GM19043 (cell line): Measurements from ENCODE around the gene CXorf65.

Source experiments
- ATAC-seq: cut with Tn5 transposase; IDR thresholded peaks from one replicate; pipeline ENCODE4 v1.9.1; 2021; ENCODE audit warnings: low read depth; ENCODE audit not compliant: unreplicated experiment

CXorf65 gene

DNA sequence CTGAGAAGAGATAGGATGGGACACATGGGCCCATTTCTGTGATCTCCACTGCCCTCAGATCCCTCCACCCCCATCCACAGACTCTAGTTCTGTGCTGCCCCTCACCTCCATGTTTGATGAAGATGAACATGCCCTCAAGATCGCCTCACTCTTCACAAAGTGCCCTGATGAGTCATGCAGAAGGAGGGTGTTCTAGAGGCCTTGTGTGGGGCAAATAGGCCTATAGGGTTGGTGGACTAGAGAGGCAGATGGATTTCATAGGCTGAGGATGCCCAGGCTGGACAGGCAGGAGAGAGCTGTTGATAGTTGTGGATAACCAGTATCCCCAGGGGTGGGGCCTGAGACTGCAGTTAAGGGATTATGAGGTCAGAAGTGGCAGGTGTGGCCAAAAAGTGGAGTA, at the start of gene CXorf65:
CXorf65 (minus strand) TSS at position 314 of the 400 bp plus-strand sequence; CDS start at position 130, 184 bp downstream.
- ATAC-seq, result no peak

DNA sequence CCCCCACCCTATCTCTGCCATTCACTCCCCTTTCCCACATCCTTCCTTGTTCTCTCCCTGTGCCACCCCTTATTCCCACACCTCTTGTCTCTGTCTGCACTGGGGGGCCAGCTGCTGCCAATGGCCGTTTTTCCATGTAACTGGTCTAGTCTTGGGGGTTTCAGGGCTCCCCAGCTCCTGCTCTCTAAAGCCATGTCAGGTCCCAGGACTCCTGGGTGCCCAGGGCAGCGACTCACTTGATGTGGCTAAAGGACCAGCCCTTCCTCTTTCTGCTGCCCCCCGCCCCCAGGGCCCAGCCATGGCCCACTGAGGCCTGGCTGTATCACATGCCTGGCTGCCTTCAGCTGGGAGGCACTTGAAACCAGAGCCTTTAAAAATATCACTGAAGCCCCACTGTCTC, 48.1 kb upstream of the CXorf65 start:
- ATAC-seq, result no peak

DNA sequence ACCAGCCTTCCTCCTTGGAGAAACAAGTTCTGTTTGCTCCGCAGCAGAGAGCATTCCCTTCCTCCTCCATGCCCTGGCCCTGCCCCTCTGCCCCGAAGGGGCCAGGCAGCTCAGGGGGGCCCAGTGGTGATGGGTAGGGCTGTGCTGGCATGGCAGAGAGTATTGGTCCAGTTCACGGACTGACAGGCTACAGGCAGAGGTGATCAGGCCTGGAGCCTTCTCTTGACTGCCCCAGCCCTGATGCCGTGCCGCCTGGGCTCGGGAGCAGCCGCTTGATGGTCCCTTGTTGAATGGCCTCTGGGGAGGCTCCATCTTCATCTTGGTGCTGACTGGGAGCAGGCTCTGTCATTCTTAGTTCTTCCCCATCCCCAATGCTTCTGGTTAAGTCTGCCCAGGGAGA, 47.7 kb upstream of the CXorf65 start:
- no peak for ATAC-seq

DNA sequence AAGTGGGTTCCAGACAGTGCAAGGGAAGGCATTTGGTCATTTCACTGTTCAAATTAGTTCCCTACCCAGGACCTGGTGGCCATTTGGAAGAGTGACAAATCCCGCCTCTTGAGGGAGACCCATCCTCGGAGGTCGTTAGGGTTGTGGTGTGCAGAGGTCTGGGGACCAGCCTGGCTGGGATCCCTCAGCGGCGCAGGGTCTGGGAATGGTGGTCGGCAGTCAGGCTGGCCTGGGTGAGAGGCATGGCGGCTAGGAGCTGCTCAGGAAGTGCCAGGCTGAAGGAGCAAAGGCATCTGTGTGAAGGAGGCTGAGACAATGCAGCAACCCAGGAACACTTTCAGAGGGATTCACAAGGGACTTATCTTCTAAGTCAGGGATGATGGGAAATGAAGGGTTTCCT, 44.8 kb upstream of the CXorf65 start:
- no peak for ATAC-seq

DNA sequence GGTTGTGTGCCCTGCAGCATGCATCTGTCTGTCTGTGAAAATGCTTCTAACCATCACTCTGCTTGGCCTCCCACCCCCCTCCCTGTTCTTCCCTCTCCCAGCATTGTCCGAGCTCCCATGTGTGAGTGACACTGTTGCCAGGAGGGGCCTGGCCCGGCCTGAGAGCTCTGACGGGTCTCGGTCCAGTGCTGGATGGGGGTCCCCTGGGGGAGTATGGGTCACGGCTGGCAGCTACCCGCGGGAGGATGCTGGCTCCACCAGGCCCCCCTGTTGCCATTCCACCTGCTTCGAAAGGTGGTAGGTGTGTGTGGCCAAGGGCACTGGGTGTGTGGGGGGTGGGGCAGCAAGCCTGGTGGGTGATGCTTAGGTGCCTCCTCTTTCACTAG, 41.7 kb upstream of the CXorf65 start:
- no peak for ATAC-seq

DNA sequence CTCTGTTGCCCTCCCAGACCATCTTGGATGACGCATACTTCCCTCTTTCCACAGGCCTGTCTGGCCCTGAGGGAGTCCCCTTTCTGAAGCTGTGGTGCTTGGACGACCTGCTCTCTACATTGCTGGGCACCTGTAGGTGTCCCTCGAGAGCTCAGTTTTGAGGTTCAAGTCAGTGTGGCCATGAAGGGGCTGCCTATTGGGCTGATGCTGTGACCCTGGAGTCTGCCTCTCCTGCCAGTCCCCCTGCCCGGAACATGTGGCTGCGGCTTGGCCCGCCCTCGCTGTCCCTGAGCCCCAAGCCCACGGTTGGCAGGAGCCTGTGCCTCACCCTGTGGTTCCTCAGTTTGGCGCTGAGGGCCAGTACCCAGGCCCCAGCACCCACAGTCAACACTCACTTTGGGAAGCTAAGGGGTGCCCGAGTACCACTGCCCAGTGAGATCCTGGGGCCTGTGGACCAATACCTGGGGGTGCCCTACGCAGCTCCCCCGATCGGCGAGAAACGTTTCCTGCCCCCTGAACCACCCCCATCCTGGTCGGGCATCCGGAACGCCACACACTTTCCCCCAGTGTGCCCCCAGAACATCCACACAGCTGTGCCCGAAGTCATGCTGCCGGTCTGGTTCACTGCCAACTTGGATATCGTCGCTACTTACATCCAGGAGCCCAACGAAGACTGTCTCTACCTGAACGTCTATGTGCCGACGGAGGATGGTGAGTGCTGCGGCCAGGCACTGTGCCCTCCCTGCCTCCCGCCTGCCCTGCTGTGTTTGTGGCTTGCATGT, 41.1 kb upstream of the CXorf65 start:
- ATAC-seq, result no peak

DNA sequence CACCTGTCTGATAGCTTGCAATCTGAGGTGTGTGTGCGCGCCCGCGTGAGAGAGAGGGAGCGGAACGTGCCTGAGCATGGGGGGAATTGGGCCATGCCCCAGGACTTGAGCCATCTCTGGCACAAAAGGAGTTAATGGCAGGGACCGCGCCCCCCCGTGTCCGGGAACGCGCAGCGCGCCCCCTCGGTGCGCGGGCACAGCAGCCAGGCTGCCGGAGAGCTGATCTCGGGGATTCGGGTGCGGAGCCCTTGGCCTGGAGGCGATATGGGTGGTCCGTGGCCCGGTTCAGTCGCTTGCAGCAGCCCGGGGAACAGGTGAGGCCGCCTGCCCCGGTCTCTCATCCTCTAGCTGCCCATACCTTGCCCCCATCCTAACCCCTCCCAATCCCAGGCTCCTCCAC, 38.1 kb upstream of the CXorf65 start, which contains the start of gene NLGN3:
NLGN3 (plus strand) TSS at position 191 of the 400 bp plus-strand sequence. CDS start 2,909 bp downstream, outside the sequence.
- no peak for ATAC-seq

DNA sequence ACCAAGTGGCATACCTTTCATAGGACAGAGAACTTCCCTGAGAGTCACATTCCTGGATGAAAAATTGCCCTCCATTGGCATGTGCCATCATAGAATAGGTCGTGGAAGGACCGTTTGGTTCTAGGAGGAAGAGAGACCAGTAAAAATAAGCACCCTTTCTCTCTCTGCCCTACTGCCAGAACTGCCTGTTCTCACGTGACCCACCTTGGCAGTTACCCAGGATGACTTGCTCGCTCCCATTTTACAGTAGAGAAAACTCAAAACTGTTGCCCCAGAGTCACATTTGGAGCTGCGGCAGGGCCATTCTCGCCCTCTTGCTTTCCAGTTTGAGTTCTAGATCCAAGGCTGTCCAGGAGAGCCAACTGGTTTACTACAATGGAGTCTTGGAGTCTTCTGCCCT, 37.0 kb upstream of the CXorf65 start:
- no peak for ATAC-seq

DNA sequence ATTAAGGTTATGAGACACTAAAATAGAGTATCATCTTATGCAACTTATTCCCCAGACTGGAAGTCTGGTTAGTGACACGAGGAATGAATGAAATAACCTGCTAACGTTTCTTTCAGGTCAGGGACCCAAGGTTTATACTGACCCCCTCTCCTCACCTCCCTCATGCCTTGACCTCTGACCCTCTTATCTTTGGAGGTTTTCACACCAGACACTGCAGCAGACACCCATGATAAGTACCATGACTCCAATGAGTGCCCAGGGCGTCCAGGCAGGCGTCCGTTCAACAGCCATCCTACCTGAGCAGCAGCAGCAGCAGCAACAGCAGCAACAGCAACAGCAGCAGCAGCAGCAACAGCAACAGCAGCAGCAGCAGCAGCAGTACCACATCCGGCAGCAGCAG, 33.9 kb upstream of the CXorf65 start:
- no peak for ATAC-seq

DNA sequence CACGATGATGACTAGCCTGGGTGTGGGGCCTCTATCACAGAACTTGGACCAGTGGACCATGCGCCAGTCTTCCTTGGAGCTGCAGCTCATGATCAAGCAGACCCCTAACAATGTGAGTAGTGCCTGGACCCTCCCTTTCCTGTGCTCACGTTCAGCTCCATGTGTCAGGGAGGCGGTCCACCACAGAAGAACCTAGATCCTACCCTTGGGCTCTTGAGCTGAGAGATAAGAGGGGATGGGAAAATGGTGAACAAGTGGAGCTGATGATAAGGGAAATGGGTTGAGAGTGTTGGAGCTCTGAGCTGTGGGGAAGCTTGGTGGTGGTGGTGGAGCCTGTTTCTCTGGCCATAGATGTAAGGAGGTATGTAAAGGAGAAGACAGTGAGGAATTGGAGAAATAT, 25.0 kb upstream of the CXorf65 start:
- ATAC-seq, result no peak

DNA sequence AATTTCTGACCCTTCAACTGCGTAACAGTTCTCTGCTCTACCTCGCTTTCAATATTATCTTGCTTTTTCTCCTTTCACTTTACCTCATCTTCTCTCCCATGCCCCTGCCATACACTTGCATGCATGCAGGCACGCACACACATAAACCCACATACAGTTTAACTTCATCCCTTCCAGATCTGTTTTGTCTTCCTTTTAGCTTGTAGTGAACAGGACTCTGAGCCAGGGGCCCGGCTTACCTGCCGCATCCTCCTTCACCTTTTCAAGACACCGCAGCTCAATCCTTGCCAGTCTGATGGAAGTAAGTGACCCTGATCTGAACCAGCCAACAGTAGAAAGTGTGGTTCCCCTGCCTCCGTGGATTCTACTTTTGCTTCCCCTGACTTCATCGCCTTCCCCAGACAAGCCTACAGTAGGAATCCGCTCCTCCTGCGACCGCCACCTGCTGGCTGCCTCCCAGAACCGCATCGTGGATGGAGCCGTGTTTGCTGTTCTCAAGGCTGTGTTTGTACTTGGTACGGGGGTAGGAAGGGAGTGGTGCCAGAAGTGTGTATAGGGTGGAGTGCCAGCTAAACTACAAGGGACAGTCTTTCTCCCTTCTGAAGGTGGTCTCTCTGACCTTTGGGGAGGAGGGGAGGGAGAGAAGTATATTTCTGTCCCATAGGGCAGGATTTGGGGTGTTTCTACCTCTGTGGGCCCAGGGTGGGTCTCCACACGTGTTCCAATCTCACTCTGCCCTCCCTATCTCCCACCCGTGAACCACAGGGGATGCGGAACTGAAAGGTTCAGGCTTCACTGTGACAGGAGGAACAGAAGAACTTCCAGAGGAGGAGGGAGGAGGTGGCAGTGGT, 22.6 kb upstream of the CXorf65 start:
- ATAC-seq, result peak; percentile 72

DNA sequence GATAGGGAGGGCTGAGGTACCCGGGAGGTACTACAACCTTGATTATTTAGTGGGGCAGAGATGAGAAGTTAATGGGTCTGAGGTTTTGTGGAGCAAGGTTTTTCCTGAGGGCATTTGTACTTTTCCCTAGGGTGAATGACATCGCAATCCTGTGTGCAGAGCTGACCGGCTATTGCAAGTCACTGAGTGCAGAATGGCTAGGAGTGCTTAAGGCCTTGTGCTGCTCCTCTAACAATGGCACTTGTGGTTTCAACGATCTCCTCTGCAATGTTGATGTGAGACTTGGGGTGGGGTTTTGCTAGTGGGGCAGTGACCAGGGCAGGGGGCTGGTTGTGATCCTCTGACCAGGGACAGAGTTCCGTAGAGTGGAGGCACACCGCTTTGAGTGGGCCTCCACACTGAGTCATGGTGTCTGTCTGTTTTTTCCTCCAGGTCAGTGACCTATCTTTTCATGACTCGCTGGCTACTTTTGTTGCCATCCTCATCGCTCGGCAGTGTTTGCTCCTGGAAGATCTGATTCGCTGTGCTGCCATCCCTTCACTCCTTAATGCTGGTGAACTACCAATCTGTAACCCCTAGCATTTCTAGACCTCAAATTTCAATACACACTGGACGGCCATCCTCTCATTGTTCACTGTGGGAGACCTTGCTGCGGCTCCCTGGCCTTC, 21.8 kb upstream of the CXorf65 start:
- ATAC-seq, result no peak

DNA sequence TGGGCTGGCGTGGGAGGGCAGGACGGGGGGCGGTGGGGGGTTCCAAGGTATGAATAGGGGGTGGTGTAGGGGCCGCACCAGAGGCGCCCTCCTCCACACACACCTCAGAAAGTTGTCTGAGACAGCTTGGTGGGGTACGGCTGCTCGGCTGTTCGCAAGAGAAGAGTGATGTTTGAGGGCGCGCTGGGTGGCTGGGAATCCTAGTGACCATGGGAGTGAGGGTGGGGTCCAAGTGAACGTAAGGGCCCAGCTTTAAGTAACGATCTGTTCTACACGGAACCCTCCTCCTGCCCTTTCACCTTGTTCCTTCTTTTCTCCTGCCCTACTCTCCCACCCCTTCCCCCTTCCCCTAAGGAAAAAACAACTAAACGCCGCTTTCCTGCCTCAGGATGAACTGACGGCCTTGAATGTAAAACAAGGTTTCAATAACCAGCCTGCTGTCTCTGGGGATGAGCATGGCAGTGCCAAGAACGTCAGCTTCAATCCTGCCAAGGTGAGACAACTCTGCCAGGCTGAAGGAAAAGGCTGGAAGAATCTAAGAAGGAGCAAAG, 12.5 kb upstream of the CXorf65 start:
- ATAC-seq, result no peak

DNA sequence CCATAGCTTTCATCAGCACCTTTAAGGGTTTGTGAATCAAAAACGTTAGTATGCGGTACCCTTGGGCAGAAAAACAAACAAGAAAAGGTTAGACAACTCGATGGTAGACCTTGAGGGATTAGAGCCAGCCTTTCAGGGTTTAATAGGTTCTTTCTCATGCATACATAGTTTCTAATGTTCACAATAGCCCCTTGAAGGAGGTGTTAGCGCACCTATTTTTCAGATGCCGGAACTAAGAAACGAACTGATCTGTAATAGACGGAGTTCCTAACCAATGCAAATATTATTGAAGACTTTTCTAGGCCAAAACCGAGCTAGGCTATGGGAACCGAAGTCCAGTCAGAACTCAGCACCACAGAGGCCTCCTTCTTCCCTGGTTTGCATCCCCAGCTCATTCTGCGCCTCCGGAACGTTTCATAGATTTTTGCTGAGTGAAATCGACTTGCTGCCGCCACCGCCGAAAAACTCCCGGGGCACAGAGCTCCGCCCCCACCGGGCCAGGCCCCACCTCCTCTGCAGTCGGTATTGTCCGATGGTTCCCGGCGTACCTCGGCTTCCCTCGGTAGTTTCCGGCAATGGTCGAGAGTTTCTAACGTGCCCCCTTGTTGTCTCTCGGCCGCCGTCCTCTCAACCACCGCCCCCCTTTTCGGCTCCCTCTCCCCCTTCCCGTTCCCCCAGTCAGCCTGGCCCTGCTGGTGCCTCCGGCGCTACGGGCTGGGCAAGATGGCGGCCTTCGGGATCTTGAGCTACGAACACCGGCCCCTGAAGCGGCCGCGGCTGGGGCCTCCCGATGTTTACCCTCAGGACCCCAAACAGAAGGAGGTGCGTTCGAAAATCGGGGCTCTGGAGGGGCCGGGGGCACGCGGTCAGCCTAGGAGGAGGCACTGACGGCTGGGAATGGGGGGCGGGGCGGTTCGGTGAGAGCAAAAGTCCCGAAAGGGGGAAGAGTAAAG, 11.8 kb upstream of the CXorf65 start, which contains the start of gene MED12:
MED12 (plus strand) TSS at position 565 of the 953 bp plus-strand sequence; CDS start at position 724, 159 bp downstream.
- ATAC-seq, result peak; percentile 91

DNA sequence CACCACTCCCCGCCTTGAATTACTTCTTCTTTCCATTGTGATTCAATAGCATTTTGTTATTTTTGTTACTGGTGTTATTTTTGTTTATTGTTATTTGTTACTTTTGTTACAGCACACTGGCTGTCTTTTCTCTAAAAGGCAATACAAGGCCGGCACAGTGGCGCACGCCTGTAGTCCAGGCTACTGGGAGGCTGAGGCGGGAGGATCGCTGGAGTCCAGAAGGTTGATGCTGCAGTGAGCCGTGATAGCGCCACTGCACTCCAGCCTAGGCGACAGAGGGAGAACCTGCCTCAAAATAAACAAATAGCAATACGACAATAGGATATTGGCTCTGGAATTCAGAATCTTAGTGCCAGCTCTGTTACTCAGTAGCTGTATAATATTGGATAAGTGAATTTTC, 10.8 kb upstream of the CXorf65 start:
- no peak for ATAC-seq

DNA sequence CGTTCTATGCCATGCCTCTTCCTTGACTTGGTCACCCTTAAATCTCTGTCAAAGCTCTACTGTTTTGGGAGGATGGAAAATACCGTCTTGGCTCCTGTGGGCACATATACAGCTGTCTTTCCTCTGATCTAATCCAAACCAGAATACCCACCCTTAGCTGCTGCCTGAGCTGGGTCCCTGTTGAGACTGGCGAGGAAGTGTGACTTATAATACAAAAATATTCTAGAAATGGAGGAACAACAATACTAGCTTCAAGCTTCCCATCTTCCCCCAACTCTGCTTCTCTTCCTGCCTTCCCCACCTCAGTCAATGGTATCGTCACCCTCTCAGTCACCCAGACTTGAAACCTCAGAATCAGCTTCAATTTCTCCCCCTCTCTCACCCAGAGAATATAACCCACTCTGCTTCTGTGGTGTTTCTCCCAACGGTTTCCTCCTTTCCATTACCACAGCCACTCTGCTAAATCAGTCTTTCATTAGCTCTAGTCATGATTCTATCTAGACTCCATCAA, 5.4 kb upstream of the CXorf65 start:
- peak; percentile 7 for ATAC-seq

DNA sequence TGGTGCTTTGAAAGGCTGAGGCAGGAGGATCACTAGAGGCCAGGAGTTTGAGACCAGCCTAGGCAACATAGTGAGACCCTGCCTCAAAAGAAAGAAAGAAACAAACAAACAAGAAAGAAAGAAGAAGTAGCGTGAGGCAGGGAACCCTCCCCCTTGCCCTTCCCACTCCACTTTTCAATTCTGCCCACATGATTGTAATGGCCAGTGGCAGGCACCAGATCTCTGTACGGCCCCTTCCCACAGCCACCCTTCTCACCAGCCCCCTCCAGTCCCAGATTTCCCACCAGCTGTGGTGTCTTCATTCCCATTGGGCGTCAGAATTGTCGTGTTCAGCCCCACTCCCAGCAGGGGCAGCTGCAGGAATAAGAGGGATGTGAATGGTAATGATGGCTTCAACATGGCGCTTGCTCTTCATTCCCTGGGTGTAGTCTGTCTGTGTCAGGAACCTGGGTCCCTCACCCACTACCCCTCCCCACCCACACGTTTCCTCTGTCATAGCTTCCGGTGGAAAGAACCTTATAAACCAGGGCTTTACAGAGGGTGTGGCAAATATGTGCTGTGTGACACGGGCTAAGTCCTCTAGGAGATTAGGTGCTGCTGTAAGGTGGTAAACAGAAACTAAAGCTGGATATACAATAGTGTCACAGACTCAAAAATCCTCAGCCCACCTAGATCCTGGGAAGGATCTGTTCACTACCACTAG, 4.8 kb upstream of the CXorf65 start, which contains the start of gene IL2RG:
IL2RG (minus strand) TSS at position 437 of the 703 bp plus-strand sequence; CDS start at position 399, 38 bp downstream.
- ATAC-seq, result peak; percentile 93

DNA sequence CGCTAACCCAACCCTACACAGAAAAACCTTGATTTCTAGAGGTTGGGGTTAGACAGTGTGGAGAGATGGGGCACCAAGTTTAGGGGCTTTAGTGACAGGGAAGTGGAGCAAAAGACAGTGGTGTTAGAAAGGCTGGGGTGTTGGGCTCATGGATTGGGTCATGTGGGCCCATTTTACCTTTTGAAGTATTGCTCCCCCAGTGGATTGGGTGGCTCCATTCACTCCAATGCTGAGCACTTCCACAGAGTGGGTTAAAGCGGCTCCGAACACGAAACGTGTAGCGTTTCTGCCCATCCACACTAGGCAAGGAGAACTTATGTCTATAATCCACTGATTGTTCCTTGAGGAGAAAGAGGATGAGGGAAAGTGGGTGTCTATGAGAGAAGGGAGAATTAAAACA, 2.5 kb upstream of the CXorf65 start:
- no peak for ATAC-seq
